Inflammatory macrophage (primary cell): Measurements from ENCODE around the gene TSPAN8.
"Not testable (repeated sequence)": the region's sequence is repeated elsewhere in the genome, so short reads cannot be mapped to it uniquely, and the experiment has no call there.

Experiments
- DNase-seq, 2 donors: peaks; one replicate each; pipeline ENCODE4 v3.0.0-alpha.2; 2020 to 2022

Gene TSPAN8

DNA sequence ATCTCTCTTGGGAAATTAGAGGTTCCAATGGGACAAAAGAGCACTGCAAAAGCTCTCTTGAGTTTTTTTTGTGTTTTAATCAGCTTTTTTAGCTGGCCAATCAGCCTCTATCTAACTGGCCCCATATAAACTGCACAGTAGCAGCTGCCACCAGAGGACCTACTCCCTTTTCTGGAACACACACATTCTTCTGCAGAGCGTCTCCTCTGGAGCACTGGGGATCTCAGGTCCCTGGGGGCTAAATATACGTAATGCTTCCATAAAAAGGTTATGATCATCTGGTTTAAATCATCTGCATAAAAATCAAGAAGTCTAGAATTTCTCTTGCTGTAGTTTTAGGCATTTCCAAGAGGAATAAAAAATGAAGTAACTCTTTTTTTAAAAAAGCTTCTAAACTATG, 32.3 kb downstream of the TSPAN8 start:
- DNase-seq: no peak

DNA sequence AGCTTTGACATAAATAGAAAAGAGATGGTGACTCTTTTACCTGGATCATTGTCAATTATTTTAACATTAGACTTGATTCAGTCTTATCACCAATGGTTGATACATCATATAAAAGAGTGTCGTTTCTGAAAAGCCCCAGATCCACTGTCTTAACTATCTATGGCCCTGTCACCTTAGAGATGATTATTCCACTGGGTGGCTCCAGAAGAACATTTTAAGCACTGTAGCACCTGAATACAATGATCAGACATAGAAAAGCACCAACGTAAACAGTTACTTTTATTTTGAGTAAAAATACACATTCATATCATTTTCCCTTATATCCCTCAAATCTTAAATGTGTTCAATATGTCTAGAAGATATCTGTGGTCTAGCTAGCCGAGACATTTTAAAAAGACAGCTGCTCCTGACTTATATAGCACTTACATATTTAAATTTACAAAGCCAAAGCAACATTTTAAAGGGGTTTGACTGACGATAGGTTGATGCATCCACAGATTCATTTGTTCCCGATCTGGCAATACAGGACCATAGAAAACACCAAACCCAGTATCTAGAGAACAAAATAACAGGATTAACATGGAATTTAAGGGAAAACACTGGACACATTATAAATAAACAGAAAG, 32.9 kb downstream of the TSPAN8 start:
- no peak for DNase-seq

DNA sequence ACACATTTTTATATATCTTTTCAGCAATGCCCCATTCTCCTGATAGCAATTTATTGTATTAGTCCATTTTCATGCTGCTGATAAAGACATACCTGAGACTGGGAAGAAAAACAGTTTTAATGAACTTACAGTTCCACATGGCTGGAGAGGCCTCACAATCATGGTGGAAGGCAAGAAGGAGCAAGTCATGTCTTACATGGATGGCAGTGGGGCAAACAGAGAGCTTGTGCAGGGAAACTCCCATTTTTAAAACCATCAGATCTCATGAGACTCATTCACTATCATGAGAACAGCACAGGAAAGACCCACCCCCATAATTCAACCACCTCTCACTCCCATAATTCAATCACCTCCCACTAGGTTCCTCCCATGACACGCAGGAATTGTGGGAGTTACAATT, 44.7 kb downstream of the TSPAN8 start:
- DNase-seq: not testable (repeated sequence)

- no peak for DNase-seq
Observed at GRCh38 chr12:71109834-71110233, 48.0 kb downstream of the TSPAN8 start.

- no peak for DNase-seq
Observed at GRCh38 chr12:71108355-71108754, 49.4 kb downstream of the TSPAN8 start.

DNA sequence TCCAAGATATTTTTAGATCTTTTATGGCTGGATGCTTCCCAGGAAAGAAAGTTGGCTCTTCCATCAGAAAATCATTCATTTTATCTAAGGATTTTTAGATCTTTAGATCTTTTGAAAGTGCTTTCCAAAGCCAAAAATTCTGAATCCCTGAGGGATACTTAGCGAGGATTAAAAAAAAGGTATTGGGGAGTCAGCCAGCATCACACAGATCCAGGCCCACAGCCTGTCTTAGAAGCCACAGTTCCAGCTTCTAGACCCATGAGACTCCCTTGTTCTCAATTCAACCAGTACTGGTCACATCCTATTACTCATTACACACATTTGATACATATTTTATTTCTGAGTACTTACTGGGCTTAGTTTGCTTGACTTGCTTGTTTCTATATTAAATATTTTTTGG, 49.9 kb downstream of the TSPAN8 start:
- DNase-seq: no peak

DNA sequence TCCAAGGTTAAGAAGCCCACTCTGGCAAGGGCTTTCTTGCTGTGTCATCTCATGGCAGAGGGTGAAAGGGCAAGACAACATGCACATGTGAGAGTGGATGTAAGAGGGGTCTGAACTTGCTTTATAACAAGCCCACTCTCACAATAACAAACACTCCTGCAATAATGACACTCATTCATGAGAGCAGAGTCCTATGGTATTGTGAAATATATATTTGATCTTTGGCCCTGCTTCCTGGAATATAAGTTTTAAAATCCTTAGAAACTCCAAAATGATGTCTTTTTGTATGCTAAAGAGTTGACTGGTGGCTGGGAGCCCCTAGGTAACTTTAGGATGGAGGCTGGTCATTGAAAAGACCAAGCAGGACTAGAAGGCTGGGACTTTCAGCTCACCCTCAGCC, 51.8 kb downstream of the TSPAN8 start:
- no peak for DNase-seq

- DNase-seq: no peak
Observed at GRCh38 chr12:71092290-71092689, 65.5 kb downstream of the TSPAN8 start.

GRCh38 chr12:71090971-71091370, 66.8 kb downstream of the TSPAN8 start:
- DNase-seq: no peak

DNA sequence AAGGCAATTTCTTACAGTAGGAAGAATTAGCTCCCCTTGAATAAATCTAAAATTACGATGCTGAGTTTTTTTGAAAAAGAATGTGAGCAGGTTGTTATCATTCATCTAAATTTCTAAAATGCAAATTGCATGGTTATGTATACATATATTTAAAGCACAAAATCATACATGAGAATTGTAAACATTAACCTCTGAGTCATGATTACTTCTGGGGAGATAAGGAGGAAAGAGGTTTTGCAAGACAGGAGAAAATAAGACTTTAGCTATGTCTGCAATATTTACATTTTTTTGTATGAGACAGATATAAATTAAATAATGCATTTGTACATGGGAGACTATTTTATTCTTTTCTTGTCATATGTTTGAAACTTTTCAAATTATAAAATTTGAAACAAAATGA, 72.2 kb downstream of the TSPAN8 start:
- DNase-seq: no peak

- DNase-seq: no peak
Observed at GRCh38 chr12:71075743-71076142, 82.1 kb downstream of the TSPAN8 start.
